NCI-H774 (cell line): ENCODE results near the gene GNPDA1.

Experiments used
- DNase-seq: peaks from one replicate; lab custom pipeline; 2025; lab: John Stamatoyannopoulos, UW

GNPDA1 gene

GRCh38 chr5:142023836-142024235, 11.0 kb upstream of the GNPDA1 start:
- DNase-seq = peak; percentile 55

- DNase-seq = no peak
Measured at GRCh38 chr5:142020122-142020659, 7.4 kb upstream of the GNPDA1 start.

DNA sequence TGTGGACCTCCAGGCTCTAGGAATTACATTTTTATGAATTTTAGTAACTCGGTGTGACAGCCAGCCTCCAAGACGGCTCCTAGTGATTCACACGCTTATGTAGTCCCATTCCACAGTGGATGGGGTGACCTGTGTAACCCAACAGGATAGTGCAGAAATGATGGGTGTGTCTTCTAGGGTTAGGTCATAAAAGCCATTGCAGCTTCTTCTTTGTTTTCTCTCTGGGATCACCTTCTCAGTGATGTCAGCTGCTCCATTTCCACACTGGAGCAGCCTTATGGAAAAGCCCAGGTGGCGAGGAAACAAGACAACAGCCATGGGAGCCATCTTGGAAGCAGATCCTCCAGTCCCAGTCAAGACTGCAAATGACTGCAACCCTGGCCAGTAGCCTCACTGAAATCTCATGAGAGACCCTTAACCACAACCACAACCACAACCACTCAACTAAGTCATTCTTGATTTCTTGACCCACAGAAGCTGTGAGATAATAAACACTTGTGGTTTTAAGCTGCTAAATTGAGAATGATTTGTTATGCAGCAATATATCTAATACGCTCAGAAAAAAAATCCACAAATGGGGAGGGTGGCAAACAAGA, 5.1 kb upstream of the GNPDA1 start:
- no peak for DNase-seq

DNA sequence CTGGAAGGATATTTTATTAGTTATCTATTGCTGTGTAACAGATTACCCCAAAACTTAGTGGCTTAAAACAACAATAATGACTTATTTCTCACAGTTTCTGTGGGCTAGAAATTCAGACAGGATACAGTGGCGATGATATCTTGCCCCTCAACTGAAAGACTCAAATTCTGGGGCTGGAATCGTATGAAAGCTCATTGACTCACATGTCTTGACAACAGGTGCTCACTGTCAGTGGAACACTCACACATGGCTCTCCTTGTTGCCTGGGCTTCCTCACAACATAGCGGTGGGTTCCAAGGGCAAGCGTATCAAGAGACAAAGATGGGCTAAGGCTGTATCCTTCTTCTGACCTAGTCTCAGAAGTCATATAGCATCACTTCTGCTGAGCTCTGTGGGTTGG, 3.7 kb upstream of the GNPDA1 start:
- no peak for DNase-seq

DNA sequence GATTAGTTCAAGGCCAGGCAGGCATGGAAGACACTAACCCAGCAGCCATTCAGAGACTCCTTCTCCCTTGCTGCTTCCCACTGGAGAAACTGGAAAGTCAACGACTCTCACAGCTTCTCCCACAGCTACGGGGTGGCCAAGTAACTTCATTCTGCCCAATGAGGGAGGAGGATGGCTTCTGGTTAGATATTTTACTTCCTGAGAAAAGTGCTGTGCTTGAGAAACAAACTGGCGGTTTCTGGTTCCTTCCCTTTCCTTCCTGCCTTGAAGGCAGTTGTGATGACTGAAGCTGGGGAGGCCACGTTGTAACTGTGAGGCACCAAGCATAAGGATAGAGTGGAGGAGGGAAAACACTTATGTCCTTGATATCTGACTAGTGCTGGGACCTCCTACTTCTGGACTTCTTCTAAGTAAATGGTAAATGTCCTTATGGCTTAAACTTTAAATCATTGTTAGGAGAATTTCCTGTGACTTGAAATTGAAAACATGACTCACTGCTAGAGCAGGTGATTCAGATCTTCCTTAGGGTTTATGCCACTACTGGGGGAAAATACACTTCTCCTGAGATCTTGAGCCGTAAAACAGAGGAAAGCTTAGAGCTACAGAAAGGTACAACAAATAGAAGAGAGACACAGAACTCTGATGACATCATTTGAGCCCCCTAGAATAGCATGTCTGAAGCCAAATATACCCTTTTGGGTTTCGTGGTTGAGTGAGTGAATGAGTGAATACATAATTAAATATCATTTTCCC, 3.1 kb upstream of the GNPDA1 start:
- DNase-seq = no peak

DNA sequence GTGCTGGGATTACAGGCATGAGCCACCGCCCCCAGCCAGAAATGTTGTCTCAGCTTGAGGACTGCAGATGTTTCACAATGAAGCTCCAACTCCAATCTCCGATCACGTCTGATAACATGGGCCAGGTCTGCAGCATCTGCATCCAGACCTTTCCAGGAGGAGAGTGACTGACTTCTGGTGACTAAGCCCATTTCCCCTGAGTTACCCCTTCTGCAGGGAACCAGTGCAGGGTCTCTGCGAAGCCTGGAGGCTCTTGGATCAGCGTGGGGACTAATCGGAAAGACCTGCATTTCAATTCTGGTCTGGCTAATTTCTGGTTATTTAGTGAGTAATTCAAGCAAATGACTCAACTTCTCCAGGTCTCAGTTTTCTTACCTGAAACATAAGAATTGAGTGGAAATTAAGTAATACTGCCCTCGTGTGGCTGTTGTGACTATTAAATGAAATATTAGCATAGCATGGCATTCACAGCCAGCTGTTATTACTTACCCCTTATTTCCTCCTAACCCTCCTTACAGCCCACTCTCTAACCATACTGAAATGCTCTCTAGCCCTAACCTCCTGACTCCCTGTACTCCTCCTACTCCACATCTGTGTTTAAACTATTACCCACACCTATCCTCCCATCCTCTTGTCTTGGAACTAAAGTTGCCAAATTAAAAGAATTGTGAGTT, 2.2 kb upstream of the GNPDA1 start:
- peak; percentile 16 for DNase-seq

- no peak for DNase-seq
Measured at GRCh38 chr5:142013734-142014521, 1.1 kb upstream of the GNPDA1 start.

DNA sequence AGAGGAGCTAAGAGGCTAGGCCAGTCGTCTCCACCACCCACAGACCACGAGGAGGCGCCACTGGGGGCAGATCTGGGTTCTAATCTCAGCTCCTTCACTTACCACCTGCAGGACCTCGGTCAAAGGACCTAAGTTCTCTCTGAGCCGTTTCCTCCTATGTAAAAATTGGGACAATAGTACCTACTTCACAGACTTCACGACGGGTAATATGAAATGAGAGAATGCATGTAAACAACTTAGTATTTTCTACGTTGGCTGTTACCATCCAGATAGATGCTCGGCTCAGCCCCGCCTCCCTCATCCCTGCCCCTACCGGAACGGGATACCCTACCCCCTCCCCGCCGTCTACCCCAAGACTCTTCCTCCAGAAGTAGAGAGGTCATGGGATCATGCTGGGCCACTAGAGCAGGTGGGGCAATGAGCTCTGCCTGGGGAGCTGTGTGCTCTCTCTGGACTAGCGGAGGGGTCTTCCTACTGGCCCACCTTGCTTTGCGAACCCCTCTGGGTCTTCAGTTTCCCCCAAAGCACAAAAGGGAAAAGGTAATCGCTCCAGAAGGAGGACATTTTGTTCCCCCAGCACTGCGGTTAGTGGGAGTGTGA, 541 bp downstream of the GNPDA1 start:
- no peak for DNase-seq

GRCh38 chr5:142011572-142012185, 1.1 kb downstream of the GNPDA1 start:
- DNase-seq = no peak

GRCh38 chr5:142009886-142010285, 2.9 kb downstream of the GNPDA1 start:
- DNase-seq = no peak

GRCh38 chr5:142008813-142009212, 4.0 kb downstream of the GNPDA1 start:
- DNase-seq = no peak

DNA sequence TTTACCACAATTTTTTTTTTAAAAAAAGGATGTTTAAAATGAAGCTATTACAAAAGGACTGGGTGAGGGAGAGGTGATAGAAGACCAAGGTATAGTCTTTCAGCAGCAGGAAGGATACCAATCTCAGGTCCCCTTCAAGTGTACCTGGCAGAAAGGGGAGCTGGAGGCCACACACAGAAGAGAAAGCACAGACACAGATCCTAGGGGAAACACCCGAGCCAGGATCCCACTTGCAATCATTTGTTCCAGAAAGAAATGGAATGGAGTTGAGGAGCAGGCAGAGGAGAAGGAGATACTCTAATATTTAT, 5.6 kb downstream of the GNPDA1 start:
- DNase-seq = no peak

GRCh38 chr5:142006363-142007236, 6.2 kb downstream of the GNPDA1 start:
- no peak for DNase-seq

GRCh38 chr5:142003266-142003800, 9.5 kb downstream of the GNPDA1 start:
- DNase-seq = no peak

- DNase-seq = no peak
Measured at GRCh38 chr5:142000704-142001484, 11.9 kb downstream of the GNPDA1 start.

GRCh38 chr5:142000173-142000572, 12.7 kb downstream of the GNPDA1 start:
- no peak for DNase-seq

DNA sequence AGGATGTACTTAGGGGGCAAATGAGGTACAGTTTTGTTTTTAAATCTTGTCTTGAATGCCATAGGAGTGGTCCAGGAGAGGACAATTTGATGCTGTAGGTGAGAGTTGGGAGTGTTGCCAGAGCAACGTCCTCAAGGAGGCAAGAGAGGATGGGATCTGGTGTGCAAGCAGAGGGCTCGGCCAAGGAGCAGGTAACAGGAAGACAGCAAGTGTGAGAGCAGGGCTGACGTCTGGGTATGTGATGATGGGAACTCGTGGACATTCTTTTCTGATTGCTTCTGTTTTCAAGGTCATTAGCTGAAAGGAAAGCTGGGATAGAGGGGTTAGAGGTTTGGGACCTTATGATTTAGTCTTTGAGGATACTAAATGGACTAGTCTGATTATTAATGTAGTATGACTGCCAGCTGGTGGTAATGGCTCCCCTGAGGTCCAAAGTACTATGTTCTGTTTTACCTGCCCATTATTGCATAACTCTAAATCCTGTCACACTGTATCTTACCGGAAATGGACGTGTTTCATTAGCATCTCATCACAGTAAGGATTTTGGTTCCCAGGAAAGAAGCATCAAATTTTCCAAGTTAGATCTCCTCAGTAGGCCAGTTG, 15.4 kb downstream of the GNPDA1 start:
- DNase-seq = no peak

DNA sequence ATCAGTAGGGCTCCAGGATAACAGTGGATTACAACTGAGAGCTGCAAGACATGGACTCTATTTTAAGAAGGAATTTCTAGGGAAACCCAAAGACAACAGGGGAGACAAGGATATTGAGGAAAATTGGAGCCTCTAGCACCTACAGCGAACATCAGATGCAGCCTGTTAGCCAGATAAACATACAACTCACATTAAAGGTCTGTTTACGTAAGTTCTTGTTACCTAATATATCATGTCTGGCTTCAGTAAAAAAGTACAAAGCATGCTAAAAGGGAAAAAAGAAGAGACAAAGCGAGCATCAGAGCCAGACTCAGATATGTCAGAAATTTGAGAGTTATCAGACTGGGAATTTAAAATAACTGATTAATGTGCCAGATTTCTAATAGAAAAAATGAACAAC, 17.2 kb downstream of the GNPDA1 start:
- DNase-seq = no peak

DNA sequence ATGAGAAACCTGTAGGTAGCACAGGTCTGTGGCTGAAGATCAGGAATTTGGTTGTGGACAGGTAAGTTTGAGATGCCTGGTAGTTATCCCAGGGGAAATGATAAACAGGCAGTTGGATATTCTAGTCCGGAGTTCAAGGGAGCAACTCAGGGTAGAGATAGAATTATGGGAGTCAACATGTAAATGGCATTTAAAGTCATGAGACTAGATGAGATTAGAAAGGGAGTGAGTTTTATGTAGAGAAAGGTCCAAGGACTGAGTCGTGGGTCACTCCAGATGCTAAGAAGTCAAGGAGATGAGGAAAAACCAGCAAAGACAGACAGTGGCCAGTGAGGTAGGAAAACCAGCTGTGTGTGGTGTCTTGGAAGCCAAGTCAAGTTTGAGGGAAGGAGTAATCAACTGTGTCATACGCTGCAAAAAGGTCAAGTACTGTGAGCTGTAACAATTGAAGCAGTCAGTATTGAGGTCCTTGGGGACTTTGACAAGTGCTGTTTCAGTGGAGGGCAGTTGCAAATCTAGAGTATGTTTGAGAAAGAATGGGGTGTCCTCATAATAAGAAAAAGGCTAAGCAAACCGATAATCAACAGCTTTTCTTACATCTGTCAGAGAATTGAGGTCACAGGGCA, 18.2 kb downstream of the GNPDA1 start:
- no peak for DNase-seq
